DND-41 (cell line): Measurements from ENCODE around the gene VPS51.

Source experiments
- ATAC-seq: fragments of 200-7000 bp; cut with Tn5 transposase; 3 replicates; pipeline ENCODE4 v1.9.1; 2021; ENCODE audit warnings: low read depth; ENCODE audit not compliant: insufficient read depth
- DNase-seq: peaks from one replicate; pipeline ENCODE4 v3.0.0-alpha.2; 2020
- H2AFZ ChIP-seq: 2 replicates; pipeline ENCODE4 v1.6.0; 2012; ENCODE audit warnings: low read depth, low read length
- H3K27ac ChIP-seq: 2 replicates; pipeline ENCODE4 v1.5.1; 2012; ENCODE audit warnings: low read length, inconsistent platforms
- H3K27me3 ChIP-seq: fragments of 200-600 bp; sonication (generic); 2 replicates; pipeline ENCODE4 v1.6.0; 2012; ENCODE audit warnings: low read length, mild to moderate bottlenecking, inconsistent platforms; ENCODE audit not compliant: insufficient read depth, poor library complexity
- H3K36me3 ChIP-seq: 2 replicates; pipeline ENCODE4 v1.5.1; 2012; ENCODE audit warnings: low read length, inconsistent platforms; ENCODE audit not compliant: insufficient read depth
- H3K4me1 ChIP-seq: 2 replicates; pipeline ENCODE4 v1.5.1; 2012; ENCODE audit warnings: mild to moderate bottlenecking, low read length; ENCODE audit not compliant: insufficient read depth
- H3K4me2 ChIP-seq: 2 replicates; pipeline ENCODE4 v1.6.0; 2012; ENCODE audit warnings: mild to moderate bottlenecking, moderate library complexity, low read length, inconsistent platforms; ENCODE audit not compliant: insufficient read depth
- H3K4me3 ChIP-seq, 2 experiments: fragments of 200-600 bp in 1 of 2; shearing (Covaris generic) in 1 of 2; 2 replicates each; pipeline ENCODE4 v1.5.1; 2012 to 2016; ENCODE audit warnings: inconsistent platforms in 2 of 2, low read length in 2 of 2, mild to moderate bottlenecking in 2 of 2, low read depth in 1 of 2, moderate library complexity in 1 of 2
- H3K79me2 ChIP-seq: 2 replicates; pipeline ENCODE4 v1.6.0; 2012; ENCODE audit warnings: low read length, inconsistent platforms; ENCODE audit not compliant: insufficient read depth
- H3K9ac ChIP-seq: 2 replicates; pipeline ENCODE4 v1.6.0; 2012; ENCODE audit warnings: low read depth, mild to moderate bottlenecking, inconsistent platforms, low read length, moderate library complexity
- H3K9me3 ChIP-seq: 2 replicates; pipeline ENCODE4 v1.5.1; 2012; ENCODE audit warnings: low read length, moderate library complexity, mild to moderate bottlenecking, inconsistent platforms; ENCODE audit not compliant: insufficient read depth, severe bottlenecking
- H4K20me1 ChIP-seq: 2 replicates; pipeline ENCODE4 v1.6.0; 2012; ENCODE audit warnings: low read length; ENCODE audit not compliant: insufficient read depth
- EZH2 ChIP-seq: IDR thresholded peaks from 3 replicates; pipeline ENCODE4 v1.6.1; 2012; ENCODE audit warnings: borderline replicate concordance, low read depth, mild to moderate bottlenecking, moderate library complexity, low read length, inconsistent platforms; ENCODE audit not compliant: severe bottlenecking
- TF ChIP-seq, protein P1 (sequence below): IDR thresholded peaks from 2 replicates; pipeline ENCODE4 v1.5.1; 2012; ENCODE audit warnings: borderline replicate concordance, low read length, moderate library complexity, mild to moderate bottlenecking; ENCODE audit not compliant: poor library complexity, severe bottlenecking; ENCODE audit errors: extremely low read depth

VPS51 gene

DNA sequence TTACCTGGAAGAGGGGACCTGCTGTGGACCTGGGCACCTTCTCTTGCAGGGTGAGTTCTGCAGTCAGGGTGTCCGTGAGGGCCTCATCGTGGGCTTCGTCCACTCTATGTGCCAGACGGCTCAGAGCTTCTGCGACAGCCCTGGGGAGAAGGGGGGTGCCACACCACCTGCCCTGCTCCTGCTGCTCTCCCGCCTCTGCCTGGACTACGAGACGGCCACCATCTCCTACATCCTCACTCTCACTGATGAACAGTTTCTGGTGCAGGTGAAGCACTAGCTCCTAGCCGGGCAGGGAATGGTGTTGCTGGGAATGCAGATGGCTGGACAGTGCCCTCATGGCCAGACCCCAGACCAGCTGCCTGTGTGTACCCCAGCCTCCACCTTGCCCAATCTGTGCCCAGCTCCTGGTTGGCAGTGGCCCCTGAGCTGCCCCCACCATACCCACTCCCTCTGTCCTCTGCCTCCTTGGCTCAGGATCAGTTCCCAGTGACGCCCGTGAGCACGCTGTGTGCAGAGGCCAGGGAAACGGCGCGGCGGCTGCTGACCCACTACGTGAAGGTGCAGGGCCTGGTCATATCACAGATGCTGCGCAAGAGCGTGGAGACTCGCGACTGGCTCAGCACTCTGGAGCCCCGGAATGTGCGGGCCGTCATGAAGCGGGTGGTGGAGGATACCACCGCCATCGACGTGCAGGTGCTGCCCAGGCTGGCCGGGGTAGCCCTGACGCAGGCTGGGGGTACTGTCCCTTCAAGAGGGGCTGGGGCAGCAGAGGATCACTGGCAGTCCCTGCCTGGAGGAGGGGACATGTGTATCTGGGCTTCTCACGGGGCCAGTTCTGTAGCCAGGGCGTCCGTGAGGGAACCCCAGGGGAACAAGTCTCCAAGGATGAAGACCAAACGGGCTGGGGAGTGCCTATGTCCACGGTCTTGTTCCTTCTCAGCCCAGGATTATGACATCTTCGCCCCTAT lies 13.5 kb downstream of the VPS51 start:
- TF ChIP-seq, protein P1, sequence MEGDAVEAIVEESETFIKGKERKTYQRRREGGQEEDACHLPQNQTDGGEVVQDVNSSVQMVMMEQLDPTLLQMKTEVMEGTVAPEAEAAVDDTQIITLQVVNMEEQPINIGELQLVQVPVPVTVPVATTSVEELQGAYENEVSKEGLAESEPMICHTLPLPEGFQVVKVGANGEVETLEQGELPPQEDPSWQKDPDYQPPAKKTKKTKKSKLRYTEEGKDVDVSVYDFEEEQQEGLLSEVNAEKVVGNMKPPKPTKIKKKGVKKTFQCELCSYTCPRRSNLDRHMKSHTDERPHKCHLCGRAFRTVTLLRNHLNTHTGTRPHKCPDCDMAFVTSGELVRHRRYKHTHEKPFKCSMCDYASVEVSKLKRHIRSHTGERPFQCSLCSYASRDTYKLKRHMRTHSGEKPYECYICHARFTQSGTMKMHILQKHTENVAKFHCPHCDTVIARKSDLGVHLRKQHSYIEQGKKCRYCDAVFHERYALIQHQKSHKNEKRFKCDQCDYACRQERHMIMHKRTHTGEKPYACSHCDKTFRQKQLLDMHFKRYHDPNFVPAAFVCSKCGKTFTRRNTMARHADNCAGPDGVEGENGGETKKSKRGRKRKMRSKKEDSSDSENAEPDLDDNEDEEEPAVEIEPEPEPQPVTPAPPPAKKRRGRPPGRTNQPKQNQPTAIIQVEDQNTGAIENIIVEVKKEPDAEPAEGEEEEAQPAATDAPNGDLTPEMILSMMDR, result no peak
- no peak for TF ChIP-seq EZH2
- H3K36me3 ChIP-seq, result peaks cover 57% of the 10 kb centered on the region
- ATAC-seq (no peak), DNase-seq (no peak)
- no peaks in the 10 kb centered on the region for H3K9me3 ChIP-seq
- H3K27ac ChIP-seq, result no peak overlapping the region
- no peak overlapping the region for H2AFZ ChIP-seq
- H3K9ac ChIP-seq, result no peak overlapping the region
- no peak overlapping the region for H3K4me2 ChIP-seq
- H3K27me3 ChIP-seq, result no peaks in the 10 kb centered on the region
- H3K4me3 ChIP-seq, result no peak overlapping the region
- peaks cover 40% of the 10 kb centered on the region for H3K4me1 ChIP-seq
- peaks cover 33% of the 10 kb centered on the region for H4K20me1 ChIP-seq
- peaks cover 43% of the 10 kb centered on the region for H3K79me2 ChIP-seq

DNA sequence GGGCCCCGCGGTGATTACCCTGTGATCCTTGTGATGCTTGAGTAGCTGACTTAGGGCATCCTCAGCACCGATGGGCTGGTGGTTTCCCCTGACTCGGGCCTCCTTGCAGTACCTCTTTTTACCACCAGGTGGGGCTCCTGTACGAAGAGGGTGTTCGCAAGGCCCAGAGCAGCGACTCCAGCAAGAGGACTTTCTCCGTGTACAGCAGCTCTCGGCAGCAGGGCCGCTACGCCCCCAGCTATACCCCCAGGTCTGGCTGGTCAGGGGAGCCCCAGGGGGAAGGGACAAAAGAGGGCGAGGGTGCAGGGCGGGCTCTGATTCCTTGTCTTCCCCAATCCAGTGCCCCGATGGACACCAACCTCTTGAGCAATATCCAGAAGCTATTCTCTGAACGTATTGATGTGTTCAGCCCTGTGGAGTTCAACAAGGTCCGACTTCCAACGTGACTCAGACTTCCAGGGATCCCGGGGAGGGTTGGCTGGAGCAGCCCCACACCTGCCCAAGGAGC lies 14.4 kb downstream of the VPS51 start:
- Histone ChIP-seq H3K4me3 (no peak overlapping the region), H3K4me2 (peak overlapping the region; percentile 99), H3K4me1 (peaks cover 49% of the 10 kb centered on the region), H3K9me3 (no peaks in the 10 kb centered on the region), H3K27ac (peak overlapping the region; percentile 45; the same call in 1 of the 2 replicates), H2AFZ (no peak overlapping the region), H4K20me1 (peaks cover 33% of the 10 kb centered on the region), H3K36me3 (peaks cover 60% of the 10 kb centered on the region), H3K9ac (peak overlapping the region; percentile 30), H3K27me3 (no peaks in the 10 kb centered on the region), H3K79me2 (peaks cover 38% of the 10 kb centered on the region)
- ATAC-seq (peak; percentile 57), DNase-seq (peak; percentile 93)
- TF ChIP-seq EZH2, result no peak
- TF ChIP-seq, protein P1, result peak; percentile 96

DNA sequence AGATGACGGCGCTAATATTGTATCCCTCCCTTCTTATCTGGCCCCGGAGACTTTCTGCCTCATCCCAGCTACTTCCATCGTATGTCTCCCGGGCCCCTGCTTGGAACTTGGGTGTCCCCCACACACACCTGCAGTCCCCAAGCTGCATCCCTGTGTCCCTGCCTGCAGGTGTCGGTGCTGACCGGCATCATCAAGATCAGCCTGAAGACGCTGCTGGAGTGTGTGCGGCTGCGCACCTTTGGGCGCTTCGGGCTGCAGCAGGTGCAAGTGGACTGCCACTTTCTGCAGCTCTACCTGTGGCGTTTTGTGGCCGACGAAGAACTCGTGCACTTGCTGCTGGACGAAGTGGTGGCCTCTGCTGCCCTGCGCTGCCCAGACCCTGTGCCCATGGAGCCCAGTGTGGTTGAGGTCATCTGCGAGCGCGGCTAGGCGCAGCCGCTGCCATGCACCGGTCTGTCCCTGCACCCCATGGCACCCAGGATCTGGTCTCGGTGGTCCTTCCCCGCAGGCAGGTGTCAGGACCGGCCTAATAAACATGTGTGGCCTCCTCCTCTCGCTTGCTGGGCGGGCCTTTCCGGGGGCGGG lies 15.2 kb downstream of the VPS51 start:
- peaks cover 38% of the 10 kb centered on the region for H3K79me2 ChIP-seq
- ATAC-seq (no peak), DNase-seq (no peak)
- peaks cover 61% of the 10 kb centered on the region for H3K36me3 ChIP-seq
- H3K9me3 ChIP-seq, result no peaks in the 10 kb centered on the region
- peak overlapping the region; percentile 99 for H3K4me2 ChIP-seq
- H3K4me1 ChIP-seq, result peaks cover 57% of the 10 kb centered on the region
- peak overlapping the region in 1 of 2 experiments; percentile 32; a peak in 1 of 4 replicates for H3K4me3 ChIP-seq
- H3K27ac ChIP-seq, result no peak overlapping the region; the same call in 1 of the 2 replicates
- no peak overlapping the region for H2AFZ ChIP-seq
- H3K27me3 ChIP-seq, result no peaks in the 10 kb centered on the region
- H3K9ac ChIP-seq, result no peak overlapping the region; the same call in 1 of the 2 replicates
- TF ChIP-seq, protein P1, result peak; percentile 8
- no peak for TF ChIP-seq EZH2
- peaks cover 33% of the 10 kb centered on the region for H4K20me1 ChIP-seq
